GM12892 (cell line): ENCODE measurements around the gene BLVRB.

Experiments
- POLR2A ChIP-seq: IDR thresholded peaks from 2 replicates; pipeline ENCODE4 v1.6.1; 2011; ENCODE audit warnings: low read depth, low read length, control low read depth
- POLR2AphosphoS5 ChIP-seq: IDR thresholded peaks from 2 replicates; pipeline ENCODE4 v1.6.1; 2011; ENCODE audit warnings: low read depth, low read length, control low read depth
- TAF1 ChIP-seq: IDR thresholded peaks from 2 replicates; pipeline ENCODE4 v1.6.1; 2011; ENCODE audit warnings: low read depth, mild to moderate bottlenecking, control low read depth, low read length, borderline replicate concordance

GRCh38 chr19:40474737-40475136 lies 9.2 kb upstream of the BLVRB start:
- TF ChIP-seq POLR2A (no peak), POLR2AphosphoS5 (no peak), TAF1 (no peak)
